Left kidney (tissue), 2 donors: Measurements from ENCODE around the gene HEMK1. TPM values are rescaled to one million over a fixed set of nuclear protein-coding genes. Genes with fewer than 3 reads are reported as not detected.

ENCODE experiments used
- DNase-seq: peaks from one replicate; pipeline ENCODE4 v3.0.0-alpha.2; 2013
- polyA plus RNA-seq: library from polyadenylated mRNA; unstranded; fragments of 120-200 nt; gene quantifications from one replicate; pipeline ENCODE4 v1.2.1, GENCODE V29; 2013; ENCODE audit not compliant: insufficient read length

HEMK1 gene
- polyA plus RNA-seq, 1 donor: 22.8 TPM

- peak; percentile 77 for DNase-seq
These were observed 46.9 kb downstream of the HEMK1 start for GRCh38 chr3:50616003-50616769.

DNA sequence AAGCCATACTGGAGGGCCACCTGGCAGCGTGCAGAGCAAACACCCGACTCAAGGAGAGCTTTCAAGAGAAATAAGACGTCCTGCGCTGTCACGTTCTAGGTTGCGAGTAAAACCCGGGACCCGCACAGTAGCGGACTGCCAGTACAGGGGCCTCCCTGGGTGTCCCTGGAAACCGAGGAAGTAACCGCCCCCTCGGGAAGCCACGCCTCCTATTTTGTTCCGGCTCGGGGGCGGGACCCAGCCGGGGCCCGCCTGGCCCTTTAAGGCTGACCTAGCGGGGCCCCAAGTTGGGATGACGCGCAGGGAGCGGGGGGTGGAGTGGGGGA is 47.4 kb downstream of the HEMK1 start:
- peak; percentile 94 for DNase-seq

- DNase-seq: no peak
These were observed 47.9 kb downstream of the HEMK1 start, which contains the start of gene MAPKAPK3 for GRCh38 chr3:50617096-50617791. MAPKAPK3 (plus strand) TSS chr3:50617151; CDS start chr3:50617566, 415 bp downstream.

- no peak for DNase-seq
These were observed 48.7 kb downstream of the HEMK1 start for GRCh38 chr3:50617911-50618481.

GRCh38 chr3:50620420-50620819 is 51.1 kb downstream of the HEMK1 start:
- no peak for DNase-seq

- DNase-seq: no peak
These were observed 51.5 kb downstream of the HEMK1 start for GRCh38 chr3:50620820-50621219.

DNA sequence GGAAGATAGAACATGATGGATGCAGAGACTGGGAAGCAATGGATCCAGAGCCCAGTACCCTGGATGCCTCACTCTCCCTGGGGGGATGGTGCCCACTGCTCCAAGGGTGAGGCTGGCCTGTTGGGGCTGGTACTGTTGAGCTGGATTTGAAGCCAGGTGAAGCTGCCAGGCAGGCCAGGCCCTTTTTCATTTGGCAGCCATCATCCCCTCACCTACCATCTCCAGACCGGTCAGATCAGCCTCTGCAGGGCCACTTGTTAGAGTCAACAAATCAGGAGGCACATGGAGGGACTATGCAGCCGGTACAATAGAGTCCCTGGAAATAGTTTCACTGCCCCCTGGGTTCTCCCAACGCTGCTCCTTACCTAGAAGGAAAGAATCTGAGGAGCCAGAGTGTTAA is 53.6 kb downstream of the HEMK1 start:
- no peak for DNase-seq

- no peak for DNase-seq
These were observed 54.6 kb downstream of the HEMK1 start for GRCh38 chr3:50623840-50624474.

DNA sequence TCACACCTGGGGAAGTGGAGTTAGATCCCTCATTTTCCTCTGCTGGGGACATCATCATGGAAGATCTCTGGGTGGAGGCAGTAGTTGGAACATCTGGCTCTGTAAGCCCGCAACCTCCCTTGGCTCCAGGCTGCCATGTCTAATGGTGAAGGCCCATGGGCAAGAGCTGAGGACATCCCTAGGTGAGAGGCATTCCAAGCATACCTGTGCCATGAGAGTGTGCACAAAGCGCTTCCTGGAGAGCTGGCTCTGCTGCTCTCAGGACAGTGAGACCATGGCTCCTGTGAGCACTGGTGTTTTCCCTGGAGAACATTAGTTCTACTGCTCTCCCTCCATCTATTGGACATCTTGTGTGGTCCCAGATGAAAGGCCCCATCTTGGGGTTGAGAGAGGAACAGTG is 55.3 kb downstream of the HEMK1 start:
- no peak for DNase-seq

DNA sequence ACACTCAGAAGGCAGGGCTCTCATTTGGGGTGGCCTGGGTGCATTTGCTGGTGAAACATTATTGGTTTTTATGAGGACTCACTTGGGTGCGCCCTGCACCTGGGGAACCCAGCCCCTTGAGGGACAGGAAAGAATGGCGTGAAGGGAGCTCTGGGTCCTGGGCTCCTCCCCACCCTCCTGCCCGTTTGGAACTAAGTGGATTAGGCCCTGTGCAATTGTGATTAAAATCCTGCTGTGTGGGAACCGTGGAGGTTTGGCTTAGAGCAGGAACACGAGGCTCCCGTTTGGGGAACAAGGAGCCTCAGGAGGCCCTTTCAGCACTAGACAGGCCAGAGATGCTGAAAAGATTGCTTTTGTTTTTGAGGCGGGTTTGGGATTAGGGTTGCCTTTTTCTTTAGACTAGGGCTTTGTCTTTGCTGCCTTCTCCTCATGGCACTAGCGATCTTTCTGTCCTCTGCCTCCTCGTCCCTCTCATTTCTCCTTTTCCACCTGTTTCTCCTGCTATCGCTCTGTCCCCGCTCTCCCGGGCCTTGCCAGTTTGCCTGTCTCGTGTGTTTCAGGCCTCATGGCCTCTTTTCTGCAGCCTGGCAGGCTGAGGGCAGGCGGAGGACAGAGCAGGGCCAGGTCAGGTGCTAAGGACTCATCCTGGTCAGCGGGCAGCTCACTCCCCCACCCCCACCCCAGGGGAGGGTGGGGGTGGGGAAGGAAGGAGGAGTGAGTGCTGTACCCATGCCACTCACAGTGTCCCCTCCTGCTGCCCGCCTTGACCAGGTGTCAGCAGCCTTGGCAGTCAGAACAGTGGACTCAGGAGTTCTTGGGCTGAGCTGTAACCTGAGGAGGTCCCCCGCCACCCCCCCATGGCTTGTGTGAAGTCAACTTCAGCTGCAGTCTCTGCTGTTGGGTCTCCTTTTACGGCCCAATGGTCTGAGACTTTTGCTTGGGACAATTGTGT is 56.2 kb downstream of the HEMK1 start:
- DNase-seq: no peak

DNA sequence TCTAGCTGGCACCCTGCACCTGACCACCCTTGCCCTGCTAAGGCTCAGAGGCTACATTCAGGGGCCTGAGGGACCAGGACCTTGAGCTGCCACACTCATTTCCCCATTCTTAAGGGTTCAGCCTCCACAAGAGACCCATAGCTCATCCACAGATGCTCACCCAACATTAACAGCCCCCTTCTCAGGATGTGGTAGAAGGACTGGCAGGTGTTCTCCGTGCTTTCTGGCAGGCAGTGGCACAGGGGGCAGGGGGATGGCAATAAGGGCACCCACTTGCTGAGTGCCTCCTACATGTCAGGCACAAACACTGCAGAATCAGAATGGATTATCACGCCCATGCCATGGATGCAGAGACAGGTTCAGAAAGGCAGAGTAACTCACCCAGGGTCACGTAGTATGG is 57.1 kb downstream of the HEMK1 start:
- DNase-seq: no peak

GRCh38 chr3:50627407-50628051 is 58.2 kb downstream of the HEMK1 start:
- DNase-seq: no peak

DNA sequence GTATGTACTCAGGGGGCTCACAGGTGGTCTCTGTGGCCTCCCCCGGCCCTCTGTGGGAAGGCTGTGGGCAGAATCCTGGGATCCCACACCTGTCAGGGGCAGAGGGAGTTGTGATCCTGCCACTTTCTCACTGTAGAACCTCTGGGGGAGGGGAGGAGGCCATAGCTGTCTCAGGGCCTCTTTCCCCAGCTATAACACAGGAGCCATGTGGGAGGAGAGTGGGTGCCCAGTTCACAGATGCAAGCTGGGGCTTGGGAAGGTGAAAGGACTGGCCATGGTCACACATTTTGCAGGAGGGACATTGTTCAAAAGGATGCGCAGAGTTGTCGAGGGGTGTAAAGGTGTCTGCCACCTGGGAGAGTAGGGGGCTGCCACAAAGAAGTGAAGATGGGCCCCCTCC is 59.3 kb downstream of the HEMK1 start:
- DNase-seq: no peak

- no peak for DNase-seq
These were observed 61.1 kb downstream of the HEMK1 start for GRCh38 chr3:50630394-50630793.

DNA sequence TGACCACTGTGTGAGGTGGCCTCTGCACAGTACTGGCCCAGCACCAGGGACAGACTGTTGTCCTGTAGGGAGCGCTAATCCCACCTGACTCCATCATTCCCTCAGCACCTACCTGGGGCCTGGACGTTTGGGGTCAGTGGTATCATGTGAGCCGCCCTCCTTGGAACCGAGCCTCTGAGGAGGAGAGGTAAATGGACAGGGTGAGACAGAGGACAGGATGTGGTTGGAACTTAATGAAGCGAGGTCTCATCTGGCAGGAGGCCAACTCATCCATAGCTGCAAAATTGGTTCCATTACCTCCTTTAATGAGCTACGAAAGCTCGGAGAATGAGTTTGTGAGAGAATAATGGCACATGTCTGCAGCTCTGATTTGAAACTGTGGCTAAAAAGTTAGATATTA is 61.6 kb downstream of the HEMK1 start:
- peak; percentile 61 for DNase-seq

- DNase-seq: no peak
These were observed 63.1 kb downstream of the HEMK1 start for GRCh38 chr3:50632450-50632849.

GRCh38 chr3:50633230-50633790 is 64.0 kb downstream of the HEMK1 start:
- DNase-seq: no peak

DNA sequence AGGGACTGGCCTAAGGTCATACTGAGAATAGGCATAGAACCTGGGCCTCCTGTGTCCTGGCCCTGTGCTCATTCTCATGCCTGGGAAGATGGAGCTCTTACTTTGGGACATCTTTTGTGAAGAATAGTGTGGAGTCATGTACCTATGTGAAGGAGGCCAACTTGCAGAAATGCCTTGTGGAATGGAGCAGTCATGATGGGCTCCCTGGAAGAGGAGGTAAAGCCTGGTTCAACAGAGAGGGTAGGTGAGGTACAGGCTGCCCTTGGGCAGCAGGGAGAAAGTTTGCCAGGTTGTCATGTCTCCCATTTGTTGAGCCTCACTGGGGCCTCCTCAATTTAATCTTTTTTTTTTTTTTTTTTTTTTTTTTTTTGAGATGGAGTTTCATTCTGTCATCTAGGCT is 65.7 kb downstream of the HEMK1 start:
- DNase-seq: no peak

GRCh38 chr3:50637011-50637410 is 67.7 kb downstream of the HEMK1 start:
- no peak for DNase-seq

GRCh38 chr3:50637945-50638344 is 68.6 kb downstream of the HEMK1 start:
- no peak for DNase-seq

- DNase-seq: no peak
These were observed 69.8 kb downstream of the HEMK1 start for GRCh38 chr3:50639055-50639494.
